Rectal smooth muscle tissue (tissue), 1 donor: ENCODE measurements around the gene PCSK6.

Source experiments
- H3K27ac ChIP-seq: one replicate; pipeline ENCODE4 v1.7.0; 2013; ENCODE audit warnings: low read depth, low read length, inconsistent platforms
- H3K27me3 ChIP-seq: one replicate; pipeline ENCODE4 v1.7.0; 2013; ENCODE audit warnings: low read length; ENCODE audit not compliant: control insufficient read depth, insufficient read depth
- H3K36me3 ChIP-seq: one replicate; pipeline ENCODE4 v1.7.0; 2013; ENCODE audit warnings: low read length; ENCODE audit not compliant: control insufficient read depth, insufficient read depth
- H3K4me1 ChIP-seq: one replicate; pipeline ENCODE4 v1.7.0; 2013; ENCODE audit warnings: low read length; ENCODE audit not compliant: control insufficient read depth, insufficient read depth
- H3K4me3 ChIP-seq: one replicate; pipeline ENCODE4 v1.7.0; 2013; ENCODE audit warnings: low read length
- H3K9ac ChIP-seq: one replicate; pipeline ENCODE4 v1.7.0; 2013; ENCODE audit warnings: low read length

The PCSK6 gene

GRCh38 chr15:101438482-101439284 is 50.8 kb downstream of the PCSK6 start:
- no peak overlapping the region for H3K27ac ChIP-seq
- H3K4me1 ChIP-seq: no peaks in the 10 kb centered on the region
- no peaks in the 10 kb centered on the region for H3K27me3 ChIP-seq
- H3K4me3 ChIP-seq: no peak overlapping the region
- H3K9ac ChIP-seq: no peak overlapping the region
- no peaks in the 10 kb centered on the region for H3K36me3 ChIP-seq

DNA sequence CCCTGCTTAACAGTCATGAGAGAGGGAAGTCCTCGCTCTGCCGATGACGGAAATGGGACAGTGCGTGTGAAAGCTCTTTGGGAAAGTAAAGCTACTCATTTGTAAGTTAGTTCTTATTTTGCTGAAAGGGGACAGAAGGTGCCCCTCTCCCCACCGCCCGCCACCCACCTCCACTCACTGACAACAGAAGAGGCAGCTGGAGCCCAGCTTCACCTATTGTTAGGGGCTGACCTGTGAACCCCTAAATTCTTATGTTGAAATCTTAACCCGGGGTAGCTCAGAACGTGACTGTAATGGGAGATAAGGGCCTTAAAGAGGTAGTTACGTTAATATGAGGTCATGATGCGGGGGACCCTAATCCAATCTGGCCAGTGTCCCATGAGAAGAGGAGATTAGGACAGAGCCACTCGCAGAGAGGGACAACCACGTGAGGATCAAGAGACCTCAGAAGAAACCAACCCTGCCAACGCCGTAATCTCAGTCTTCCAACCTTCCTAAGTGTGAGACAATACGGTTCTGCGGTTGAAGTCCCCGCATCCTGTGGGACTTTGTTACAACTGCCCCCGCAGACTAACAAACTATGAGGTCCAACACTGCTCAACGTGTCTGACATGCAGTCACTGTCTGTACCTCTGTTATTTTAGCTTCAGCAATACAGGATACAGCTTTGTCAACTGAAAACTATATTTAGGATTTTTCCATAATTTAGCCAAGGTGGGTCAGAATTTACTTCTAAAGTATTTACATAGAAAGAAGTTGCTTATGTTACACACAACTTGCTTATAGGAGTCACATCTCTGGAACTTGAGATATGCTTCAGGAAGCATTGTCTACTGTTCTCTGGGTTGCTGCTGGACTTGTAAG is 51.7 kb downstream of the PCSK6 start:
- Histone ChIP-seq H3K27ac (no peak overlapping the region), H3K9ac (no peak overlapping the region), H3K27me3 (no peaks in the 10 kb centered on the region), H3K36me3 (no peaks in the 10 kb centered on the region), H3K4me1 (no peaks in the 10 kb centered on the region), H3K4me3 (no peak overlapping the region)

DNA sequence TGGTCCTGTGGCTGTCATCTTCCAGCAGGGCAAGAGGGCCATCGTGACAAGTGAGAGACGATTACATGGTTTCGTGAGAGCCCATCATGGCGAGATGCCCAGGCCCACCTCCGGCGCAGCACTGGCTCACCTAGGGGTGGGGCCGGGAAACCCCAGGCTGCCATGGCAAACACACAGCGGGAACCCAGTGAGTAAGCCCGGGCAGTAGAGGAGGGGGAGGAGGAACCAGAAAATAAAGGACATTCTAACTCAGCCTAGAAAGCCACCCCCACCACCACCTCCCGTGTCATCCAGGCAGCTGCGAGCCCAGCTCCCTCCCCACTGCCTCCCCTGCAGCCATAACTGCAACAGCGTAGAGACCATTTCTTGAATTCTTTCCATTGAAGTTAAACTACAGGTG is 52.3 kb downstream of the PCSK6 start:
- no peak overlapping the region for H3K4me3 ChIP-seq
- H3K9ac ChIP-seq: no peak overlapping the region
- no peak overlapping the region for H3K27ac ChIP-seq
- no peaks in the 10 kb centered on the region for H3K36me3 ChIP-seq
- H3K27me3 ChIP-seq: no peaks in the 10 kb centered on the region
- no peaks in the 10 kb centered on the region for H3K4me1 ChIP-seq

DNA sequence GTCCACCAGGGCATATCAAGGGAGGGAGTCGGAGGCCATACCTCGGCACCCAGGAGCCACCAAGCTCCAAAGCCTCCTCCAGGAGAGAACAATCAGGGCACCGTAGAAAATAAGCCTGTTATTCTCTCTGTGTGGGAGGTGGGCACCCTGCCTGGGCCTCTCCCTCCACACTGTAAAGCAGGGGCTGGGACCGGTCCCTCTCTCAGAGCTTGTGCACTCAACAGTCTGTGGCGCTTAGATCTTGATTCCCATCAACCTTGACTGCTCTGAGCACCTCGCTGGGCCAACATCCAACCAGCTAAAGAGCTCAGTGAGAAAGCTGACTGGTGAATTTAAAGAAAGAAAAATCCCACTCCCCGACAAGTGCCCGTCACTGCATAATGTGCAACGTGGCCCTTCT is 53.0 kb downstream of the PCSK6 start:
- Histone ChIP-seq H3K27me3 (no peaks in the 10 kb centered on the region), H3K27ac (no peak overlapping the region), H3K4me3 (no peak overlapping the region), H3K36me3 (peaks cover under 1% of the 10 kb centered on the region), H3K9ac (no peak overlapping the region), H3K4me1 (no peaks in the 10 kb centered on the region)

DNA sequence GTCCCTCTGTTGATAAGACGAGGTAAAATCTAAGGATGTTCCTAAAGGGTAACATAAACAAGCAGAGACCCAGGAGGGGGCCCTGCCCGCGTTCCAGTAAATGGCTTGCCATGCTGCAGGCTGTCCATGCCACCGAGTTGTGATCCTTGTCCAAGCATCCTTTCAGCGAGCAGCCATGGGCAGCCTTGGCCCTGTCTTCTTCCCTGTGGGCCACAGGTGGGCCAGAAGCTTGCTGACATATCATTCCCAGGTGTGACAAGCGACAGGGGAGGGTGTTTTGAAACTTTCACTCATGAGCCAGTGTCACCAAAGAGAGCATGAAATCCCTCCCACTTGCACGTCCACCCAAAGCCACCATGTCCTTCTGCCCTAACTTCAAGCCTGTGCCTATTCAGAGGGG is 53.7 kb downstream of the PCSK6 start:
- no peak overlapping the region for H3K9ac ChIP-seq
- peaks cover 3% of the 10 kb centered on the region for H3K36me3 ChIP-seq
- H3K27ac ChIP-seq: no peak overlapping the region
- no peaks in the 10 kb centered on the region for H3K4me1 ChIP-seq
- H3K27me3 ChIP-seq: no peaks in the 10 kb centered on the region
- no peak overlapping the region for H3K4me3 ChIP-seq

DNA sequence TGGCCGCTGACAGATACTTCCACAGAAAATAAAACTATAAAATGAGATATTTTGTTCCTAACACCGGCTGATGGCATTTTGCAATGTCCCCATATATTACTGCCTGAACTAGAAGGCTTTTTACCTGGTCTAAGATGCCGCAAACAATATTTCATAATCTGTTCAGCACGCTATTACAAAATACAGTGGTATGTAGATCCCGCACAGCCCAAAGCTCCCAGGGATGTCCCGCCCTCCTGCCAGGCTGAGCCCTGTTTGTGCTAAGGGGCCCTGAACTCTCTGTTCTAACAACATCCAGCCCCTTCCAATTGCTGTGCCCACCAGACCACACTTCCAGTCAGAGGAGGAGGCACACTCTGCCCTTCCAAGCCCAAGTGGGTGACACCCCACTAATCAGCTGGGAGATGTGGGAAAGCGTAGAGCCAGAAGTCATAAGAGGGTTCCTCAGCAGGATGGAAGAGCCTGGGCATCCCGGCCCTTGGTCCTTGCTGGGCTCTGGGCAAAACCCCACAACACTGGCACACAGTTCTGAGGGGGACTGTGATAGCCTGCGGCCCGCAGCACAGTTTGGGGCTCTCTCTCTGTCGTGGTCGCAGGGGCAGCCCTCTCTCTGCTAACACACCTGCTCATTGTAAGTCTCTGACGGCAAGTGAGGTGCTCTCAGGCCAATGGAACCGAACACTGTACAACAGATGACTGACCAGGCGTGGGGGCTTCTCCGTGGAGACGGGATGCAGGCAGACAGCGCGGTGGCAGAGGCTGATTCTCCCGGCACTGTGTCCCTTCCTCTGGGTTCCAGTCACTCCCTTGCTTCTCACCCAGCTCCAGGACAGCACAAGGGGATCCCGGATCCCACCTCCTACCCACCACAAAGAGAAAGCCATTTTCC is 55.2 kb downstream of the PCSK6 start:
- H3K27me3 ChIP-seq: no peaks in the 10 kb centered on the region
- H3K36me3 ChIP-seq: peaks cover 3% of the 10 kb centered on the region
- H3K27ac ChIP-seq: no peak overlapping the region
- no peak overlapping the region for H3K4me3 ChIP-seq
- no peak overlapping the region for H3K9ac ChIP-seq
- no peaks in the 10 kb centered on the region for H3K4me1 ChIP-seq

DNA sequence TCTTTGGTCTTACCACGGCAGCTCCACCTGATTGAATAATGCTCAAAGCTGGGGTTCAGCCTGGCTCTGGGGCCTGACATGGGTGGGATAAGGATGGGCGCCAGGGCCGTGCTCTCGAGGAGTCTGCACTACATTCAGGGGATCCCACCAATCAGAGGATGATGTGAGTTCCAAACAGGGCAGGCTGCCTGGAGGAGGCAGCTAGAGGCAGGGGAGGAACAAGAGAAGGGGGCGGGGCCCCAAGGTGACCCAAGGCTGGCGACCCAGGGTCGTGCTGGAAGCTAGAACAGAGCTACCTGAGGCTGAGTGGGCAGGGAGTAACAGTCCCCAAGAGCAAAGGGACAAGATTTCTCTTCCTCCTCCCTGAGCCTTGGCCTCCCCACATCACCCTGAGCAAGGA is 56.1 kb downstream of the PCSK6 start:
- H3K36me3 ChIP-seq: peaks cover 3% of the 10 kb centered on the region
- H3K9ac ChIP-seq: no peak overlapping the region
- H3K4me3 ChIP-seq: no peak overlapping the region
- H3K4me1 ChIP-seq: no peaks in the 10 kb centered on the region
- no peaks in the 10 kb centered on the region for H3K27me3 ChIP-seq
- no peak overlapping the region for H3K27ac ChIP-seq

- no peak overlapping the region for H3K9ac ChIP-seq
- H3K36me3 ChIP-seq: peaks cover 3% of the 10 kb centered on the region
- no peaks in the 10 kb centered on the region for H3K27me3 ChIP-seq
- no peak overlapping the region for H3K4me3 ChIP-seq
- H3K4me1 ChIP-seq: no peaks in the 10 kb centered on the region
- H3K27ac ChIP-seq: no peak overlapping the region
Measured at GRCh38 chr15:101432982-101433381, 56.5 kb downstream of the PCSK6 start.

GRCh38 chr15:101431748-101432147 is 57.8 kb downstream of the PCSK6 start:
- Histone ChIP-seq H3K27me3 (no peaks in the 10 kb centered on the region), H3K9ac (no peak overlapping the region), H3K36me3 (peaks cover 3% of the 10 kb centered on the region), H3K27ac (no peak overlapping the region), H3K4me1 (no peaks in the 10 kb centered on the region), H3K4me3 (no peak overlapping the region)

- peaks cover 3% of the 10 kb centered on the region for H3K36me3 ChIP-seq
- H3K4me3 ChIP-seq: no peak overlapping the region
- no peaks in the 10 kb centered on the region for H3K4me1 ChIP-seq
- H3K27ac ChIP-seq: no peak overlapping the region
- no peak overlapping the region for H3K9ac ChIP-seq
- no peaks in the 10 kb centered on the region for H3K27me3 ChIP-seq
Measured at GRCh38 chr15:101431301-101431700, 58.2 kb downstream of the PCSK6 start.

DNA sequence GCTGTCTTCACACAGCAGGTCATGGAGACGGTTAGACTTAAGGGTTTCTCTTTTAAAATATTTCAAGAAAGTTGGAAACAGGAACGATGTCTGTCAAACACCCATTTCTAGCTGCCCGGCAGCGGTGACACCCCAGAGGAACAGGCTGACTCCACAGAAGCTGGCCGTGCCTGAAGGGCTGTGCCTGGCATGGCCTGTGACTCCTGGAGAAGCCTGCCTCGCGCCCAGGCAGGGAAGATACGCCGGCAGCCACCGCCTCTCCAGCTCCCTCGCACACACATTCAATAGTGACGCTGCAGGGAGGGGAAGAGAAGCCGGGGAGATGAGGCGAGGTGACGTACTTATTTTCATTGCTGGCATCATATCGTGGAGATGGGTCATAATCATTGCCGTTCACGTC is 59.9 kb downstream of the PCSK6 start:
- Histone ChIP-seq H3K27me3 (no peaks in the 10 kb centered on the region), H3K9ac (no peak overlapping the region), H3K4me3 (no peak overlapping the region), H3K27ac (no peak overlapping the region), H3K4me1 (no peaks in the 10 kb centered on the region), H3K36me3 (peaks cover 3% of the 10 kb centered on the region)

DNA sequence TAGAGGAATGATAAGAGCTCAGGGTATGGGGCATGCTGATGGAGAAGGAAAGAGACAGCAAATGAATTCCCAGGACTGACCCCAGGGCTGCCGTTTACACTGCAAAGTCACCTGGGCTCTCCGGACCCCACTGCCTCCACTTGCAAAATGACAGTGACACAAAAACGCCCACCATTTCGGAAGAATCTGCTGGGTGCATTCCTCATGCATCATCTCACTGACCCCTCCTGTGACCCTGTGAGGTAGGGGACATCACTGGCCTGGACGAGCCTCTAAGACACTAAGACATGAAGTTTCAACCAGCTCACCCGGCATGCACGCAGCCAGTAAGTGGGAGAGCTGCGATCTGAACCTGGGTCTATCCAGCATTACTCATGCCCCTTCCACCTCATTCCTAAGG is 60.3 kb downstream of the PCSK6 start:
- no peaks in the 10 kb centered on the region for H3K4me1 ChIP-seq
- H3K9ac ChIP-seq: no peak overlapping the region
- H3K36me3 ChIP-seq: peaks cover 3% of the 10 kb centered on the region
- no peaks in the 10 kb centered on the region for H3K27me3 ChIP-seq
- no peak overlapping the region for H3K4me3 ChIP-seq
- H3K27ac ChIP-seq: no peak overlapping the region
